Measurements from ENCODE around the gene P2RY8.
"Not testable (repeated sequence)": the region's sequence is repeated elsewhere in the genome, so short reads cannot be mapped to it uniquely, and the experiment has no call there.

- TF ChIP-seq IRF5 (IDR thresholded peaks at IDR 0.05; ENCODE audit: borderline replicate concordance); EGR1 (IDR thresholded peaks at IDR 0.05; ENCODE audit: borderline replicate concordance in 1 of 2, low read depth in 2 of 2, low read length in 2 of 2); POLR2A (IDR thresholded peaks at IDR 0.05; ENCODE audit: low read depth, low read length); POLR2AphosphoS5 (IDR thresholded peaks at IDR 0.05; ENCODE audit: low read length); REST (IDR thresholded peaks at IDR 0.05; ENCODE audit: low read depth, low read length); CTCF (IDR thresholded peaks at IDR 0.05 in 2 of 3, conservative IDR thresholded peaks at IDR 0.05 in 1 of 3; ENCODE audit: control insufficient read depth in 2 of 3, extremely low read depth in 1 of 3, insufficient read depth in 1 of 3, low read depth in 3 of 3, low read length in 3 of 3); SIN3A (IDR thresholded peaks at IDR 0.05; ENCODE audit: low read depth, low read length); ZBTB33 (IDR thresholded peaks at IDR 0.05); RAD21 (IDR thresholded peaks at IDR 0.05; ENCODE audit: insufficient read depth, low read depth, low read length); ZZZ3 (IDR thresholded peaks at IDR 0.05; ENCODE audit: control insufficient read depth, insufficient read length, low read depth); CHD2 (IDR thresholded peaks at IDR 0.05; ENCODE audit: borderline replicate concordance, low read depth, low read length): not testable (repeated sequence)
These were observed 47.6 kb downstream of the P2RY8 start for GRCh38 chrX:1489354-1489753.
